ENCODE measurements around the gene ALX3. TPM values are rescaled to one million over a fixed set of nuclear protein-coding genes. Genes with fewer than 3 reads are reported as not detected.
"Not testable (repeated sequence)": the region's sequence is repeated elsewhere in the genome, so short reads cannot be mapped to it uniquely, and the experiment has no call there.

The ALX3 gene
- total RNA-seq, 3 donors from 2014 or later = 0.44 to 0.80 (median 0.66) TPM

GRCh38 chr1:110082477-110082876 lies 12.0 kb upstream of the ALX3 start:
- Histone ChIP-seq H3K36me3 (no peaks in the 10 kb centered on the region), H3K27ac (peak overlapping the region in 1 of 2 donors; percentile 92), H3K9me3 (no peaks in the 10 kb centered on the region), H3K27me3 (peaks cover 0 to 17% of the 10 kb centered on the region in 2 donors), H3K4me1 (no peaks in the 10 kb centered on the region), H3K4me3 (no peak overlapping the region)
- no peak for DNase-seq (ENCODE audit: low spot score in 2 of 2)
- TF ChIP-seq POLR2A (IDR thresholded peaks at IDR 0.05) (no peak), CTCF (IDR thresholded peaks at IDR 0.05) (no peak), POLR2AphosphoS5 (IDR thresholded peaks at IDR 0.05) (no peak)
- intact Hi-C loops (cut with DNase I; ENCODE audit: low total_unique reads) = no loop called here

GRCh38 chr1:110081061-110081460 lies 10.6 kb upstream of the ALX3 start:
- Histone ChIP-seq H3K4me1 (no peaks in the 10 kb centered on the region), H3K36me3 (no peaks in the 10 kb centered on the region), H3K27ac (no peak overlapping the region), H3K9me3 (no peaks in the 10 kb centered on the region), H3K4me3 (no peak overlapping the region), H3K27me3 (peaks cover 0 to 17% of the 10 kb centered on the region in 2 donors)
- intact Hi-C loops (cut with DNase I; ENCODE audit: low total_unique reads) = no loop called here
- no peak for TF ChIP-seq POLR2AphosphoS5 (IDR thresholded peaks at IDR 0.05)
- TF ChIP-seq POLR2A (IDR thresholded peaks at IDR 0.05) = no peak
- TF ChIP-seq CTCF (IDR thresholded peaks at IDR 0.05) = no peak
- DNase-seq (ENCODE audit: low spot score in 2 of 2) = no peak

GRCh38 chr1:110079995-110080394 lies 9.5 kb upstream of the ALX3 start:
- peaks cover 0 to 23% of the 10 kb centered on the region in 2 donors for H3K27me3 ChIP-seq
- H3K9me3 ChIP-seq; H3K4me3 ChIP-seq; H3K4me1 ChIP-seq; intact Hi-C loops (cut with DNase I; ENCODE audit: low total_unique reads); H3K27ac ChIP-seq; DNase-seq (ENCODE audit: low spot score in 2 of 2); H3K36me3 ChIP-seq: not testable (repeated sequence)

- peaks cover 0 to 8% of the 10 kb centered on the region in 2 donors for H3K27me3 ChIP-seq
- intact Hi-C loops (cut with DNase I; ENCODE audit: low total_unique reads) = no loop called here
- H3K4me3 ChIP-seq = no peak overlapping the region
- no peaks in the 10 kb centered on the region for H3K9me3 ChIP-seq
- TF ChIP-seq POLR2AphosphoS5 (IDR thresholded peaks at IDR 0.05) (no peak), CTCF (IDR thresholded peaks at IDR 0.05) (no peak), POLR2A (IDR thresholded peaks at IDR 0.05) (no peak)
- no peaks in the 10 kb centered on the region for H3K36me3 ChIP-seq
- no peaks in the 10 kb centered on the region for H3K4me1 ChIP-seq
- no peak overlapping the region for H3K27ac ChIP-seq
- no peak for DNase-seq (ENCODE audit: low spot score in 2 of 2)
These were observed 6.5 kb upstream of the ALX3 start for GRCh38 chr1:110076789-110077500.

- H3K9me3 ChIP-seq = no peaks in the 10 kb centered on the region
- H3K36me3 ChIP-seq = no peaks in the 10 kb centered on the region
- TF ChIP-seq POLR2A (IDR thresholded peaks at IDR 0.05) (no peak), POLR2AphosphoS5 (IDR thresholded peaks at IDR 0.05) (no peak), CTCF (IDR thresholded peaks at IDR 0.05) (no peak)
- H3K4me3 ChIP-seq = no peak overlapping the region
- no peak overlapping the region for H3K27ac ChIP-seq
- no peak for DNase-seq (ENCODE audit: low spot score in 2 of 2)
- H3K27me3 ChIP-seq = peaks cover 16 to 35% of the 10 kb centered on the region in 2 donors
- intact Hi-C loops (cut with DNase I; ENCODE audit: low total_unique reads) = no loop called here
- no peaks in the 10 kb centered on the region for H3K4me1 ChIP-seq
These were observed 3.7 kb upstream of the ALX3 start for GRCh38 chr1:110074166-110074565.
